NCI-H128 (cell line): ENCODE results near the gene CAPZB.
"Not testable (repeated sequence)": the region's sequence is repeated elsewhere in the genome, so short reads cannot be mapped to it uniquely, and the experiment has no call there.

Experiments used
- DNase-seq: peaks from one replicate; lab custom pipeline; 2025; ENCODE audit not compliant: unreplicated experiment; lab: John Stamatoyannopoulos, UW

CAPZB gene

GRCh38 chr1:19485362-19486187 lies at the start of gene CAPZB:
TSS of gene CAPZB (minus strand) at chr1:19485539. CDS start at chr1:19485438, 101 bp downstream.
- DNase-seq: peak; percentile 80

DNA sequence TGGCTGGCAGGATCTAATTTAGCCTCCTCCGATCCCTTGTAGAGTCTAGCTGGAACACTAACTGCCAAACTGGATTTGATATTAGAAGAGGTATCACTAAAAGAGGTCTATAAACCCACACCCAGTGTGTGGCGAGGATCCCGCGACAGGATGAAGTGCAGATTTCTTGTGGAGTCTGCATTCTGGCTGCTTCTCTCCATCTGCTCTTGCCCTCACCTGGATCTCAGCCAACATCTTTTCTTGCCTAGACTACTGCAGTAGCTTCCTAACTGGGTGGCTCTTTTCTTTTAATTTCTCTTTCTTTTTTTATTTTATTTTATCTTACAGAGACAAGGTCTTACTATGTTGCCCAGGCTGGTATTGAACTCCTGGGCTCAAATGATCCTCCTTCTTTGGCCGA lies 48.9 kb upstream of the CAPZB start:
- DNase-seq: no peak

DNA sequence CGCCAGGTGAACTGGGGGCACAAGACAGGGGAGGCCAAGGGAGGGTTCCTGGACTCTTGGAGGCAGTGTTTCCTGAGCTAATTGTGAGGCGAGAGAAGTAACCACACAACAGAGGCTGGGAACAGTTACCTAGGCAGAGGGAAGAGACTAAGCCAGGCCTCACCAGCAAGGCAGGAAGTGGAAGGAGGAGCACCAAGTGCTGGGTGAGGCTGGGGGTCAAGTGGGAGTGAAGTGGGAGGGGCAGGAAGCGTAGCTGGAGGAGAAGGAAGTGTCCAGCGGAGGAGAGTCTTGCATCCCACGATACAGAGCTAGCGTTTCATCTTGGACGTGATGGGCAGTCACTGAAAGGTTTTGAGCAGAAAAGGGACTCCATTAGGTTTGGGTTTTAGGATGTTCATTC lies 48.3 kb upstream of the CAPZB start:
- no peak for DNase-seq

DNA sequence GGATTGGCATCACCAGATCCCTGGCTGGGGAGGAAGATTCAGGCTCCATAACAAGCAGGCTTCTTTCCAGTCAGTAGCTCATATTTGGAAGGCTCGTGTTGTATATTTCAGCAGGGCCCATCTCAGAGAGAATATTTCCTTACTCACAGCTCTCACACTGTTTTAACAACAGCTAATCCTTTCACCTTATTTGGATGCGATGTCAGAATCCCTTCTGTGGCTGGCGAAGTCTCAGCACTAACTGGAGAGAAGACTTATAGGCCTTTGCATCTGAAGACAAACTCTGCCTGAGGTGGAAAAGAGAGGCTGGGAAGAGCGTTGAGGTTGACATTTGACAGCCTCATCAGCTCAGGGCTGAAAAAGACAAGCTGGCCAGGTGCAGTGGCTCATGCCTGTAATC lies 47.2 kb upstream of the CAPZB start:
- DNase-seq: no peak

DNA sequence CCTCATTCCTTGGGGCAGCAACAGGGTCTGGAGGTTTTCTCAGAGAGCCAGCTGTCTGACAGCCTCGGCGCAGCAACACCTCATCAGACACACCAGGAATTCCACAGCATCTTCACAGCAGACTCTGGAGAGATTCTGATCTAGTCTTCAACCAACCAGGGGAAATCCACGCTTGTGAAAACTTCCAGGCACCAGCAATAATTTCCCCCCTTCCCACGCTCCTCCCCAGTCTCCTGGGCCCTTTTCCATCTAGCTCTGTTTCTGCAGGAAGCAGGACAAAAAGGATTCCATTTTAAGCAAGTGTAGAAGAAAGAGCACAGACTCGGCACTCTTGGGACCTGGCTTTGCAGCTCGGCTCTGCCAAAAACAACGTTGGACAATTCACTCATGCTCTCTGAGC lies 44.3 kb upstream of the CAPZB start:
- DNase-seq: no peak

DNA sequence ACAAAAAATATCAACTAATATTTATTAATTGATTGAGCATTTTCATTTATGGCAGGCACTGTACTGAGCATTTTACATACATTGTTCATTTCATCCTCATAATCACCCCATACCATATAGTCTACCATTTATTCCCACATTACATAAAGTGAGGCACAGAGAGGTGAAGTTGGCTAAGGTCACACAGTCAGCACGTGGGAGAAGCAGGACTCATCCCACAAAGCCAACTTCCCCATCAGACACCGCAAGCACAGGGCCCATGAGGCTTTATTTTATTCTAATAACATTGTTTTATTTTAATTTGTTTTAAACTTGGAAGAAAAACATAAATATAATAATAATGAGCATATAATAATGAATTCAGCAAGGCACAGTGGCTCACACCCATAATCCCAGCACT lies 43.1 kb upstream of the CAPZB start:
- DNase-seq: no peak

GRCh38 chr1:19525607-19526545 lies 40.5 kb upstream of the CAPZB start:
- no peak for DNase-seq

- no peak for DNase-seq
Measured at GRCh38 chr1:19524791-19525190, 39.5 kb upstream of the CAPZB start.

- not testable (repeated sequence) for DNase-seq
Measured at GRCh38 chr1:19522570-19522969, 37.2 kb upstream of the CAPZB start.

DNA sequence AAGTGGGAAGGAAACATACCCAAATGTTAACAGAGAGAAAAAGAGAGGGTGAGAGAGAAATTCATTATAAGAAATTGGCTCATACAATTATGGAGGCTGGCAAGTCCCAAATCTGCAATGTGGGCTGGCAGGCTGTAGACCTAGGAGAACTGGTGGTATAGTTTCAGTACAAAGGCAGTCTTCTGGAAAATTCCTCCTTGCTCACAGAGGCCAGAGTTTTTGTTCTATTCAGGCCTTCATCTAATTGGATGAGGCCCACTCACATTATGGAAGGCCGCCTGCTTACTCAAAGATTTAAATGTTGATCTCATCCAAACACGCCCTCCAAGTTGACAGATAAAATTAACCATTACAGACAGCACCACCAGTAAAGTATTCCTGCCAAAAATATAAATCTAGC lies 36.1 kb upstream of the CAPZB start:
- DNase-seq: no peak

DNA sequence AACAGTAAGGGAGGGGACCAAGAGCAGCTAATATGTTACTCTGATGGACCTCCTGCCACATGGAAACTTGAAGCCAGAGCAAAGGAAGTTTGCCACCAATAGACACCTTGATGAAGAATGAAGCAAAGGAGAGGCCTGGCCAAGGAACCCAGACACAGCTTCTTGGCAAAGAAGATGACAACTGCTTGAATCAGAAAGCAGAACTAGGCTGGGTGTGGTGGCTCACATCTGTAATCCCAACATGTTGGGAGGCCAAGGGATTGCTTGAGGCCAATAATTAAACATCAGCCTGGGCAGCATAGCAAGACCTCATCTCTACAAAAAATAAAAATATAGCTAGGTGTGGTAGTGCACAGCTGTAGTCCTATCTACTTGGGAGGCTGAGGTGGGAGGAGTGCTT lies 31.7 kb upstream of the CAPZB start:
- no peak for DNase-seq

DNA sequence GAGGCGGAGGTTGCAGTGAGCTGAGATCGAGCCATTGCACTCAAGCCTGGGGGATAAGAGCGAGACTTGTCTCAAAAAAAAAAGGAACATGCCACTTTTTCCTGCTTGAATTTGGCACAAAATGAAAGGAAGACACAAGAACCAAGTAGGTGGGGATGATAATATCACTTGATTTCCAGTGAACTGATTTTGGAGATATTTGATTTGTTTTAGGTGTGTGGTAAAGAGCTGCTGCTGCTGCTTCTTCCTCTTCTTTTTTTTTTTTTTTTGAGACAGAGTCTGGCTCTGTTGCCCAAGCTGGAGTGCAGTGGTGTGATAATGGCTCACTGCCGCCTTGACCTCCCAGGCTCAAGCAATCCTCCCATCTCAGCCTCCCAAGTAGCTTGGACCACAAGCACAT lies 29.9 kb upstream of the CAPZB start:
- DNase-seq: no peak

GRCh38 chr1:19514391-19514831 lies 29.1 kb upstream of the CAPZB start:
- DNase-seq: no peak

DNA sequence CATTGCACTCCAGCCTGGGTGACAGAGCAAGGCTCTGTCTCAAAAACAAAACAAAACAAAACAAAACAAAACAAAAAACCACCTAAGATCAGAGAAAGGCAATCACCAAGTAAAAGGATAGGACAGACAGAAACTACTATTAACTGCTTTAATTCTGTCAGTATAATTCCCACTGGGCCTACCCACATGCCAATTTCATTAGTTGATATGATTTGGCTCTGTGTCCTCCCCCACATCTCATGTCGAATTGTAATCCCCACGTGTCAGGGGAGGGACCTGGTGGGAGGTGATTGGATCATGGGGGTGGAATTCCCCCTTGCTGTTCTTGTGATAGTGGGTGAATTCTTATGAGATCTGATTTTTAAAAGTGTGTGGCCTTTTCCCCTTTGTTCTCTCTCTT lies 27.2 kb upstream of the CAPZB start:
- DNase-seq: no peak

- no peak for DNase-seq
Measured at GRCh38 chr1:19511116-19511515, 25.8 kb upstream of the CAPZB start.

- DNase-seq: not testable (repeated sequence)
Measured at GRCh38 chr1:19509647-19510046, 24.3 kb upstream of the CAPZB start.

GRCh38 chr1:19507516-19507915 lies 22.2 kb upstream of the CAPZB start:
- no peak for DNase-seq

- no peak for DNase-seq
Measured at GRCh38 chr1:19505693-19506457, 20.5 kb upstream of the CAPZB start.

DNA sequence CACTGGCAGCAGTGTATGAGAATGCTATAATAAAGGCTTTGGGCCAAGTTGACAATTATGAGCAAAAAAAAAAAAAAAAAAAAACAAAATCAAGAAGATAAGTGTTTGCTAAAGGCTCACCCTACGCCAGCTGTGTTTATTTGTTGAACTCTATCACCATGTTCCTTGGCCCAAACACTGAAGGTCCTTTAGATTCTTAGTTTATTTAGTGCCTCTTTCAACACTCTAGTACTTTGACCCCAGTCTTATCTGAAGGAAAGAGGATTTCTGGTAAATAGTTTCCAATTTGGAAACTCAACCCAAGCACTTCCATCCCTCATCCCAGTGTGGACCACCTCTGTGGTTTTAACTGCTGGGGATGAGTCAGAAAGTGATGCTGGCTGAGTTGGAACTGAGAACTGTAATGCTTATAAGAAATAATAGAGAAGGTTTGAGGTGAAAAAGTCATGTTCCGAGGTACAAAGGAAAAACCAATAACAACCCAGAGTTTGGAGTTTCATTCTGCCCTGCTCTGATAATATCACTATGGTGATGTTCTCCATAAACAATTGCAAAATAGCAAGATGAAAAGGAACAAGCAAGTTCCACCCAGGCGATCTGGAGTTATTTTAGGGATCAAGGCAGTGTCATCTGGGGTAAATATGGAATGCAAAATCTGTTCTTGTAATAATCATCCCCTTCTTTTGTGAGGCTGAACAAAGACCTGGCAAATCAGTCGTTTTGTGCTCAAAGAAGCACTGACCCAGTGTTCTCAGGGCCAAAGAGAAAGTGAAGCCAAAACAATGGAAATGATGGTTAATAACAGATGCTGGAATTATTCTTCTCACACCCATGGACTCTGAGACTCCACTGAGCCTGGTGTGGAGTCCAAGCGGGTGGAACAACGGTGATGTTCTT lies 19.7 kb upstream of the CAPZB start:
- no peak for DNase-seq

GRCh38 chr1:19502284-19502683 lies 16.9 kb upstream of the CAPZB start:
- not testable (repeated sequence) for DNase-seq
